Keratinocyte (primary cell): ENCODE results near the gene EHHADH.

Experiments
- EZH2 ChIP-seq: IDR thresholded peaks from one replicate; pipeline ENCODE4 v1.6.1; 2012; ENCODE audit warnings: inconsistent platforms, mild to moderate bottlenecking, low read length, moderate library complexity
- TF ChIP-seq, protein P1 (sequence below), 3 experiments: IDR thresholded peaks in 1 of 3; conservative IDR thresholded peaks in 1 of 3; optimal IDR thresholded peaks in 1 of 3; 2 replicates in 2 of 3; 3 replicates in 1 of 3; pipeline versions ENCODE3 to v1.5.1; 2011; ENCODE audit warnings: low read length in 3 of 3, mild to moderate bottlenecking in 3 of 3, moderate library complexity in 2 of 3, control low read depth in 1 of 3, inconsistent platforms in 1 of 3; ENCODE audit not compliant: insufficient read depth in 2 of 3; ENCODE audit errors: extremely low read depth in 1 of 3

- TF ChIP-seq, protein P1, sequence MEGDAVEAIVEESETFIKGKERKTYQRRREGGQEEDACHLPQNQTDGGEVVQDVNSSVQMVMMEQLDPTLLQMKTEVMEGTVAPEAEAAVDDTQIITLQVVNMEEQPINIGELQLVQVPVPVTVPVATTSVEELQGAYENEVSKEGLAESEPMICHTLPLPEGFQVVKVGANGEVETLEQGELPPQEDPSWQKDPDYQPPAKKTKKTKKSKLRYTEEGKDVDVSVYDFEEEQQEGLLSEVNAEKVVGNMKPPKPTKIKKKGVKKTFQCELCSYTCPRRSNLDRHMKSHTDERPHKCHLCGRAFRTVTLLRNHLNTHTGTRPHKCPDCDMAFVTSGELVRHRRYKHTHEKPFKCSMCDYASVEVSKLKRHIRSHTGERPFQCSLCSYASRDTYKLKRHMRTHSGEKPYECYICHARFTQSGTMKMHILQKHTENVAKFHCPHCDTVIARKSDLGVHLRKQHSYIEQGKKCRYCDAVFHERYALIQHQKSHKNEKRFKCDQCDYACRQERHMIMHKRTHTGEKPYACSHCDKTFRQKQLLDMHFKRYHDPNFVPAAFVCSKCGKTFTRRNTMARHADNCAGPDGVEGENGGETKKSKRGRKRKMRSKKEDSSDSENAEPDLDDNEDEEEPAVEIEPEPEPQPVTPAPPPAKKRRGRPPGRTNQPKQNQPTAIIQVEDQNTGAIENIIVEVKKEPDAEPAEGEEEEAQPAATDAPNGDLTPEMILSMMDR (optimal IDR thresholded peaks at IDR 0.05 in 1 of 3, IDR thresholded peaks at IDR 0.05 in 1 of 3, conservative IDR thresholded peaks at IDR 0.05 in 1 of 3; ENCODE audit: extremely low read depth in 1 of 3, insufficient read depth in 2 of 3, low read length in 3 of 3) = no peak
- no peak for TF ChIP-seq EZH2
These were observed 29.0 kb upstream of the EHHADH start for GRCh38 chr3:185282696-185283373.
